C4-2B (cell line): Measurements from ENCODE around the gene MAPK8IP1.

Experiments used
- H3K27ac ChIP-seq: fragments of 450-650 bp; 2 replicates; pipeline ENCODE4 v1.5.1; 2017
- CTCF ChIP-seq: fragments of 450-650 bp; conservative IDR thresholded peaks from 2 replicates; pipeline ENCODE4 v1.5.1; 2017; ENCODE audit warnings: mild to moderate bottlenecking
- ZFX ChIP-seq: fragments of 450-650 bp; IDR thresholded peaks from 2 replicates; pipeline ENCODE4 v1.6.1; 2017

The MAPK8IP1 gene

DNA sequence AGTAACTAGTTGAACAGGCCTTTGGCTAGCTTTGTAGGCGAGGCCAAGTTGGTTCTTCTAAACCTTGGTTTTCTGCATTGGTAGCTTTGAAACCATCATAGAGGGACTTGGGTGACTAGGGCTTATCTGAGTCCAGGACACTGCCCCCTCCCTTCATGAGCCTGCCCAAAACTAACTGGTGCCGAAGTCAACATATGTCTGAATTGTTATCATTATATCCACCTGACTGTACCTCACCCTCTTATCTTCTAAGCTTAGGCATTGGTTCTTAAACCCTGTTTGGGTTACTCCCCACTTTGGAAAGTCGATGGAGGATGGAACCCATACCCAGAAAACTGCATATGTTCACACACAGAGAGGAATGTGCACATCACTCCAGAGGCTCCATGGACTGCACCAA lies 7.6 kb upstream of the MAPK8IP1 start:
- TF ChIP-seq ZFX (no peak), CTCF (no peak)
- H3K27ac ChIP-seq: no peak overlapping the region

DNA sequence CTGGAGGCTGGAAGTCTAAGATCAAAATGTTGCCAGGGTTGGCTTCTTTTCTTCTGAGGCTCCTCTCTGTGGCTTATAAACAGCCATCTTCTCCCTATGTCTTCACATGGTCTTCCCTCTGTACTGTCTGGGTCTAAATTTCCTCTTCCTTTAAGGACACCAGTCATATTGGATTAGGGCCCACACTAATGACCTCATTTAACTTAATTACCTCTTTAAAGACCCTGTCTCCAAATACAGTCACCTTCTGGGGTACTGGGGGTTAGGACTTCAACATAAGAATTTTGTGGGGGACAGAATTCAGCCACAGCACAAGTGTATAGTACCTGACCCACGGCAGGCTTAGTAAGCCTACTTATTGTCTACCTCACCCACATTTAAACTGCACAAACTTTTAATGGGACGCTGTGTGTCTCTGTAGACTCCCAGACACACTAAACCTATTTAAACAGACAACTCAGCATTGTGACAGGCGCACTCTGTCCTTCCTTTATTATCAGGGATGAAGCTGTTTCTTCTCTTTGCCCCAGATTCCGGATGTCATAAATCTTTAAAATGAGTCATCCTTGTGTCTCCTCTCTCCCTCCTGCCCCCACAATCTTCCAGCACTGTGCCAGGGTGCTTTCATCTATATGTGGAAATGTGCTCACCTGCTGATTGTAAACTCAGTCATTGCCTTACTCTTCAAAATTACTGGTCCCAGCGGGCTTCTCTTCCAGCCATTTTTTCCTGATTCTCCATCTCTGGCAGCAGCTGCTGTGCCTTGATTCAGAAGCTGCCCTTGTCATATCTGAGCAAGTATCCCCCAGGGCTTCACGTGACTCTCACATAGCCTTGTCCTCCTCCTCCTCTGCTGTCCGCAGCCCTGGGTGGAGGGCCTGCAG lies 5.4 kb upstream of the MAPK8IP1 start:
- H3K27ac ChIP-seq: no peak overlapping the region
- TF ChIP-seq CTCF (no peak), ZFX (no peak)

- H3K27ac ChIP-seq: no peak overlapping the region
- no peak for TF ChIP-seq ZFX
- no peak for TF ChIP-seq CTCF
Measured at GRCh38 chr11:45880772-45881570, 4.5 kb upstream of the MAPK8IP1 start.

- H3K27ac ChIP-seq: no peak overlapping the region
- TF ChIP-seq ZFX (no peak), CTCF (no peak)
Measured at GRCh38 chr11:45881708-45882368, 3.6 kb upstream of the MAPK8IP1 start.

- H3K27ac ChIP-seq: no peak overlapping the region
- TF ChIP-seq CTCF (no peak), ZFX (no peak)
Measured at GRCh38 chr11:45884596-45885185, 760 bp upstream of the MAPK8IP1 start.

DNA sequence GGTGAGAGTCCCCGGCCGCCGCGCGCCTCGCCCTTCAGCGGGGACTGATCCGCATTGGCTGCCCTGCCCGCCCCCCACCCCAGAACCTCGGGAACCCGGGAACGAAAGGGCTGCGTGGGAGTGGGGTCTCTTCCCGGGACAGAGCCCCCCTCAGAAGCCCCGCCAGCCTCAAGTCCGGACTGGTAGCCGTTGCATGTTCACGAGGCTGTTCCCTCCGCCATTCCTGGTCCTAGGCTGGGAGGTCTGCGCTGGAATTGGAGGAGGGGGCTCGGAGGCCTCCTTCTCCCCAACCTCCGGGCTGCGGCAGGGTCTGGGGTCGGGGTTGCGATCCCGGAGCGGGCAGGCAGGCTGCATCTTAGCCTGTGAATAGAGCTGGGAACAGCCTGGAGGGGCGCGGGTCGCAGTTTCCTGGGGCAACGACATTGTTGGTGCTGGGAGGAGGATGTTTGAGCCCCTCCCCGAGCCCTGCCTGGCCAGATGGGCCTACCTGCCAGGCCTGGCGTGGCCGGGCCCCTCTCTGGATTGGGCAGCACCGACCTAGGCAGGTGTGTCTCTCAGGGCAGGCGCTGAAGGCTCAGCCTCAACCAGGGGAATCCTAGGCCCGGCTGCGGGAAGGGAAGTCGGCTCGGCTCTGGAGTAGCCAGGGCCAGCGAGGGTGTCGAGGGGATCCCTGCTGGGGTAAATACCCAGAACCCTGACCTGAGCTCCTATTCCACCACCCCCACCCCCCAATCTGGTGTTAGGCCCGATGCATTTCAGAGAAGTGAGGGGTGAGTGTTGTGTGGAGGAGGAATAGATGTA lies 670 bp downstream of the MAPK8IP1 start:
- TF ChIP-seq ZFX (no peak), CTCF (no peak)
- peak overlapping the region; percentile 13; the same call in 1 of the 2 replicates for H3K27ac ChIP-seq
